Stimulated activated CD4-positive, alpha-beta T cell treated with anti-CD3 and anti-CD28 coated beads, Interleukin-1b, Interleukin-23, amount 100 ng/mL, for 48 hours (primary cell): ENCODE results near the gene SOX6.

Experiments used
- DNase-seq: peaks from one replicate; pipeline ENCODE4 v3.0.0-alpha.2; 2020

SOX6 gene

DNA sequence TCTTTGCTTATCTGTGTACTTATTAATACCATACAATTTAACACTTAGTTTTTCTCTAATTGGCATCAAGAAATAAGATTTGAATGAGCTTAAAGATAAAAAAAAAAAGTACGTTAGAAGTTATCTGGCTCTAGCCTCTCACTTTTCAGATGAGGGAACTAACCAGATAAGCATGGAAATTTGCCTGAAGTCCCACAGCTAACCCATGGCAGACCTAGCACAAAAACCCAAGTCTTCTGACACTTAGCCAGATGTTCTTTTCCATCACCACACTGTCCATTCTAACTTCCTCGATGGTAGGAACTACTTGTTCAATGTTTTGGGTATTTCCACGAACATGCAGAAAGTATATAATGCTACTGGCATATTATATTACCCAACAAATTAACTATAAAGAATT is 7.4 kb upstream of the SOX6 start:
- no peak for DNase-seq

DNA sequence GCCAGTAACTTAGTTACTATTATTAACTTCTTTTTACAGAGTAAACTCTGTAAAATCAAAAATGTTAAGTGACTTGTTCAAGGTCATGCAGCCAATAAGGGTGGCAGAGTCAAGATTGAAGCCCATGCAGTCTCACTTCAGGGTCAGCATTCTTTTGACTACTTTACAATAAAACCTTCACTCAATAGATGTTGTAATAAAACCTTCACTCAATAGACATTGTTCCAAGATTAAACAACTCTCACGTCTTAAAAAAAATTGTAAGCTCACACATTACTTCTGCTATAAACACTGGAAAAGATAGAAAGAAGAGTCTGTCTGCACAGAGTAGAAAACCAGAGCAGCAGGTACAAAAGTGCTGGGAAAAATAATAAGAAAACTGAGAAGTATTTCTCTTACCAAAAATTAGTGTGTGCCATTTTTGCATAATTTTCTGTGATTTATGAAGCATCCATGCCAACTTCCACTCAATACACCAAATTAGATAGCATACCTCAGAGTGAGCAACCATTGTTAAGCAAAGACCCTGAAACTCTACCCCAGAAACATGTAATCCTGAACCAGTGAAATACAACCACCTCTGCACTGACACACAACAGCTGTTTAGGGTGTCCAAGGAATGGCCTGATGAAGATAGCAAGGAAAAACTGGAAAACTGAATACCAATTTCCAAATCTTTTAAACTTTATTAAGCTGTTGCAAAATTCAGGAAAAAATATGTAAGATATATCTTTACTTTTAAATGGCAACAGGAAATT is 4.9 kb upstream of the SOX6 start:
- no peak for DNase-seq

DNA sequence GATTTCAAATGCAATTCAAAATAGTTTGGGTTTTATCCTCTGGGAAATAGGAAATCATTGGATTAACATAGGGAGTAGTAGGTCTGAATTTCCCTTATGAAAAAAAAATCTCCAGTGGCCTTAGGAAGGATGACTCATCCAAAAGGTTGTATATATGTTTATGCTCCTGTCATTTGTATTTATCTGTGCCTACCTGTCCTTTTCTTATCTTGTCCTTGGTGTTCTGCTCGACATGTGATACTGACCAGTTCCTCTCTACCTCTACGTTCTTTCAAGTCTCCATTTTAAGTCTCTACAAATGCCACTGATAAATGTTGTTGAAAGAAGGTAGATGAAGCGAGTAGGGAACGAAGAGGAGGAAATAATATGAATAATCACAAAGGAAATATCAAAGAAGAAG is 3.0 kb upstream of the SOX6 start:
- no peak for DNase-seq

- no peak for DNase-seq
Observed at GRCh38 chr11:16358726-16359125, 2.4 kb upstream of the SOX6 start.

DNA sequence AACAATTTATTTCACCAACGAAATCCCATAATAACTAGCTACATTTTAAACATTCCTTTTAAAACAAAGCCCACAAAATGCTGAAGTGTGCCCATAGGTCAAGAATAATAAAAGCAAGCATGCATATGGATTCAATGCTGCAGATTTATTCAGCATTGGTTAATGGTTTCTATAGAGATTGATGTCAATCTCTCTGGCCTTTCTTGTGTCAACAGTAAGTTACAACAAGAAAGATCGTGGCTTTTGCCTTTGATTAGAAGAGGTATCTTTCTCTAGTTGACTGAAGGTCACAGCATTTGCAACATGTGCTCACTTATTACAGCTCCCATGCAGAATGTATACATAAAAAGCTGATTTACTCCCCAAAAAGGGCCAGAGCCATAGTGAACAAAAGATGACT is 1.4 kb upstream of the SOX6 start:
- DNase-seq = no peak

GRCh38 chr11:16356761-16357393 is 531 bp upstream of the SOX6 start:
- no peak for DNase-seq

GRCh38 chr11:16352707-16353106 is 3.6 kb downstream of the SOX6 start:
- no peak for DNase-seq

- DNase-seq = no peak
Observed at GRCh38 chr11:16350125-16350524, 6.2 kb downstream of the SOX6 start.

DNA sequence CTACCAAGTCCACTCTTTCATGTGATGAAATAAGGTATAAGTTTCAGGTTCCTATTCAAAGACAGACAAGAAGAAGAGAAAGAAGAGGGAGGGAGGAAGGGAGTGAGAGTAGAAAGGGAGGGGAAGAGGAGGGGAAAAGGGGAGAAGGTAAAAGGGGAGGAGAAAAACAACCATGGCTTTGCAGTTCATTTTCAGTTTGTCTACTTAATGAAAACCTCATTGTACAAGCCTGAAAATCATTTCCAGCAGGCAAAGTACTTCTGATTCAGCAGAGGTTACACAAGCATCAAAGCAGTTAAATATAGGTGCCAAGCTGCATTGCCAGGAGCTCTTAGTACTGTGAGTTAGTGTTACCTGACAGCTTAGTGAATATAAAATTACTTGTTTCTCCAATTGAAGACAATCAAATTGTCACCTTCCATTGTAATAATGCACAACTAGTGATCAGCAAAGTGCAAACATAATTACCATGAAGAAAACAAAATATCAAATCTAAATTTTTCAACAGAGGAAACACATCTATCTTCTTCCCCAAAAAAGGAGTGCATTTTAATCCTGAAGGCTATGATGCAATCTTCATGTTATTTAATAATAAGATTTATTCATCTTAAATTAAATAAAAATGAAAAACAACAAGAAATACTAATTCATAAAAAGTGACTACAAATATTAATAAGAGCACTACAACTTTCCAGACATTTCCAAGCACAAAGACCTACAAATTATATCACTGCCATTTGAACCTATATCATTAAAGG is 8.2 kb downstream of the SOX6 start:
- no peak for DNase-seq

- DNase-seq = no peak
Observed at GRCh38 chr11:16346975-16347374, 9.4 kb downstream of the SOX6 start.

DNA sequence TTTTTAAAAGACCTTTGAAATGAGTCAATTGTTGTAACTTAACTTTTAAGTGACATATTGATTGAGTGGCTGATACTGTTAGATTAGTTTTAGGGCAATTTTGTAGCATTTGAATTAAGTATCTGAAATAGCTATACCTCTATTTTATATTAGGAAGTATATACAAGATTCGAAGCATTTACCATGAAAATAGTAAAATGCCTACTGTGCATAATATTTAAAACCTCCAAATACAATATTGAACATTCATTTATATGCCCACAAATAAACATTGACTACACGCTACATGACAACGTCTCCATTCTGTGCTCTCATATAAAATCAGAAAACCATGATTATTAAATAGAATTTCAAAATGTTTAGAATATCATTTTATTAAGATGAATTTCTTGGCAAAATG is 14.5 kb downstream of the SOX6 start:
- no peak for DNase-seq

DNA sequence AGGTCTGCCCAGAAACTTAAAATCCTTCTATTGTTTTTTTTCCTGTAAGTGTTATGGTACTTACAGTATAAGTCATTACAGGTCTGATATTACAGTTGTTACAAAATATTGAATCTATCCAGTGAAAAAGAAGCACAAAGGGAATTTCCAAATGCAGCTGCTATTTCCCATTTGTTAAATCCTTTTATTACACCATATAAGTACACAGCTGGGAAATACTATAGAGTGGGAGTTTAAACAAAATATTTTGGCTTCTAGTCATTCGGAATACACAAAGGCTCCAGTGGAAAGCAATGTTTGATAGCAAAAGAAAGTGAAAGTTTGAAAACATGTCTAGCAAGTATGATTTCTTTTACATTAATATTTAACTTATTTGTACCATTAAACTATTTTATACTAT is 18.0 kb downstream of the SOX6 start:
- DNase-seq = no peak

- no peak for DNase-seq
Observed at GRCh38 chr11:16337421-16338213, 18.7 kb downstream of the SOX6 start.

- no peak for DNase-seq
Observed at GRCh38 chr11:16336721-16337120, 19.6 kb downstream of the SOX6 start.

- DNase-seq = no peak
Observed at GRCh38 chr11:16336204-16336603, 20.1 kb downstream of the SOX6 start.

DNA sequence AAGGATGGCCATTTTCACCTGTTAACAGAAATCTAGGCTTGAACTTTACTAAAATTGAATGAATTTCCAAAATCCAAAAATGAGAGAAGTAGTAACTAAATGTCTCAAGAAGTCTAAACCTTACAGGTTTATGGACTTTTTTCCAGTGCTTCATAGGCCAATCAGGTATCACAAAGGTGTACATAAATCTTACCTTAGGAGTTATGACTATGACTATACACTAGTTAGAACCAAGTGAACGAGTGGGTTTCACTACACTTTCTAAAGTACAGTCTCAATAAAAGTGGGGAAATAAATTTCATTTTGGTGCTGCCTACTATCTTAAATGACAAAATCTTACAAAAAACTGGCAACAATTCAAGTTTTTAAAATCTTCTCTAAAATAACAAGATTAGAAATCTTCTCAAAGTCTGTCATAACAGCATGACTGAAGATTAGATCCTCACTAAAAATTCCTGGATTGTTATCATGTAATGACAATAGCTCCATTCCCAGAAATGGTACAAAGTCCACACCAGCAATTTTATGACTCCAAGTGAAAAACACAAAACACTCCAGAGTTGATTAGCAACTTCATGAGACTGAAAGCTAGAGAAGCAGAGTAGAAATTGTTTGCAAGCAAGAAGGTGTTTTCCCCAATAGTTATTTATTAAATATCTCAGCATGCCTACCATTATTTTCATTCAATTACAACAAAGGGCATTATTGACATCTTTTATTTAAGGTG is 20.9 kb downstream of the SOX6 start:
- DNase-seq = no peak

- no peak for DNase-seq
Observed at GRCh38 chr11:16326679-16327297, 29.6 kb downstream of the SOX6 start.

DNA sequence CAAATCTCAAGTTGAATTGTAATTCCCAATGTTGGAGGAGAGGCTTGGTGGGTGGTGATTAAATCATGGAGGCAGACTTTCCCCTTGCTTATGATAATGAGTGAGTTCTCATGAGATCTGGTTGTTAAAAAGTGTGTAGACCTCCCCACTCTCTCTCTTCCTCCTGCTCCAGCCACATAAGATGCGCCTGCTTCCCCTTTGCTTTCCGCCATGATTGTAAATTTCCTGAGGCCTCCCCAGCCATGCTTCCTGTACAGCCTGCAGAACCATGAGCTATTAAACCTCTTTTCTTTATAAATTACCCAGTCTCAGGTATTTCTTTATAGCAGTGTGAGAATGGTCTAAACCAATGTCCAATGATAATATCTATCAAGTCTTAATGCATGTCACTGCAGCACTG is 34.2 kb downstream of the SOX6 start:
- DNase-seq = no peak

DNA sequence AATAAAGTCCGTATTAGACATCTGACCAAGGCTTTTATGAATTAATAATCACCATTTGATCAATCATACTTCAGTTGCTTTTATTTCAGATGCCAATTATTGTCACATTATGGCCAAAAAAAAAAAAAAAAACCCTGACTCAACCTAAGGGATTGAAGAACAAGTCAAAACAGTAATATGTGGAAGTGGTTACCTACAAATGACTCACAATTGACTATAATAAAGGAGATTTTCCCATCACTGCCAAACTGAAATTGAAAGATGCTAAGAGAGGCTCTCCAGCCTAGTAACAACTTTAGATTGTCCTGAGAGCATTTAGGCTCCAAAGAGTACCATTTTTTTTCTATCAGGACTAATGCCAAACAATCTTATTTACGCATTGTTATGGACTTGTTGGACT is 35.2 kb downstream of the SOX6 start:
- no peak for DNase-seq

GRCh38 chr11:16318320-16318719 is 38.0 kb downstream of the SOX6 start:
- no peak for DNase-seq

DNA sequence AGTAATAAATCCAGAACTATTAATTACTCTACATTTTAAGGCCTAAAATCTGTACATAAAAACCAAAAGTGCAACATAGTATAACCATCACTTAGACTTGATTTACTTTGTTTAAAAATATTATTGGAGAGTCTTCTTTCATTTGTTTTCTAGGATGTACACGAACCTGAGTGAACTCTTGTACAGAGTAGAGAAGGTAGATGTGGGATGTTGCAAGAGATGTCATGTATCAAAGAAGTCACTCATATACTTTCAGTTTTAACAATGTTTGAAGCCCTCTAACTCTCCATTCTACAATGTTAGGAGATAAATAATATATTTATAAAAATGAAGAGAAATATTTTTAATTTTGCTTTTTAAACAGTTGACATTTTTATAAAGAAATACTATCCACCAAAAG is 38.6 kb downstream of the SOX6 start:
- no peak for DNase-seq

DNA sequence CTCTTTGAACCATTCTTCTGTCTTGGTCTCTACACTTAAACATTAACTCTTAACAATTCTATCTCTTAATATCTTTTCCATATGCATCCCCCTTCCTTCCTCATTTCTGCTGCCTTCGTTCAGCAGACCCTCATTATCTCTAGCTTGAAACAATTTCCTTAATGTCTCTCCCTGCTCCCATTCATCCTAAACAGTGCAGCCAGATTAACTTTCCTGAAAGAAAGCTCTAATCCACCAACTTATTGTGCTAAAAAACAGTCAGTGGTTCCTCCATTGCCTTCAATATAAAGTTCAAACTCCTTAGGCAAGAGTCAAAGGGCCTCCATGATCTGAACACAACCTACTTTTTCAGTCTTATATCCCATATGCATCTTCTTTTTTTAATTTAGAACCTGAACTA is 42.5 kb downstream of the SOX6 start:
- DNase-seq = no peak
